GM12801 (cell line): ENCODE measurements around the gene MBD4.

Source experiments
- TF ChIP-seq, protein P1 (sequence below): IDR thresholded peaks from one replicate; pipeline ENCODE4 v1.5.1; 2011; ENCODE audit warnings: control low read depth; ENCODE audit not compliant: insufficient read length; ENCODE audit errors: extremely low read depth

MBD4 gene

DNA sequence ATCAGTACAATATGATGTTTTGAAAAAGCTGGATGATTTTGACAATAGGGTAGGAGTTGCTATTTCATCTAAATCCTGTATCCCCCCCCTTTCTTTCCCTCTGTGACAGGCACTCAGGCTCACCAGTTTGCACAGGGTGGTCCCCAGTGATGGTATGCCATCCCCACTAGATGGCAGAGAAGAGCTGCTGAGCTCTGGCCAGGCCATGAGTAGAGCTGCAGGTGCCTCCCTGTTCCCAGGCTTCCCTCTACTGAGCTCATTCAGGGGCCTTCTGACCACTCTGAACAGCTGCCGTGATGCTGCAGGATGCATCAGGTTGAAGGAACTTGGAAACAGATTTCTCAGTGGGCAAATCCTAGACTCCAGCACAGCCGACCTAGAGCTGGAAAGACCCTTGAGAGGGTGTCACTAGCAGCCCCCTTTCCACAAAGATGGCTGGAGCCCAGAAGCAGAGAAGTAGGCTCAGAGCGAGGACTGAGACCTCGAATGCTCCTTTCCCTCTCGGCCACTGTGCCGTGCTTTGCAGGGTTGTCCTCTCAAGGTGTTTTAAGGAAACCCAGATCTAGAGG is 56.4 kb downstream of the MBD4 start:
- TF ChIP-seq, protein P1, sequence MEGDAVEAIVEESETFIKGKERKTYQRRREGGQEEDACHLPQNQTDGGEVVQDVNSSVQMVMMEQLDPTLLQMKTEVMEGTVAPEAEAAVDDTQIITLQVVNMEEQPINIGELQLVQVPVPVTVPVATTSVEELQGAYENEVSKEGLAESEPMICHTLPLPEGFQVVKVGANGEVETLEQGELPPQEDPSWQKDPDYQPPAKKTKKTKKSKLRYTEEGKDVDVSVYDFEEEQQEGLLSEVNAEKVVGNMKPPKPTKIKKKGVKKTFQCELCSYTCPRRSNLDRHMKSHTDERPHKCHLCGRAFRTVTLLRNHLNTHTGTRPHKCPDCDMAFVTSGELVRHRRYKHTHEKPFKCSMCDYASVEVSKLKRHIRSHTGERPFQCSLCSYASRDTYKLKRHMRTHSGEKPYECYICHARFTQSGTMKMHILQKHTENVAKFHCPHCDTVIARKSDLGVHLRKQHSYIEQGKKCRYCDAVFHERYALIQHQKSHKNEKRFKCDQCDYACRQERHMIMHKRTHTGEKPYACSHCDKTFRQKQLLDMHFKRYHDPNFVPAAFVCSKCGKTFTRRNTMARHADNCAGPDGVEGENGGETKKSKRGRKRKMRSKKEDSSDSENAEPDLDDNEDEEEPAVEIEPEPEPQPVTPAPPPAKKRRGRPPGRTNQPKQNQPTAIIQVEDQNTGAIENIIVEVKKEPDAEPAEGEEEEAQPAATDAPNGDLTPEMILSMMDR, result no peak

DNA sequence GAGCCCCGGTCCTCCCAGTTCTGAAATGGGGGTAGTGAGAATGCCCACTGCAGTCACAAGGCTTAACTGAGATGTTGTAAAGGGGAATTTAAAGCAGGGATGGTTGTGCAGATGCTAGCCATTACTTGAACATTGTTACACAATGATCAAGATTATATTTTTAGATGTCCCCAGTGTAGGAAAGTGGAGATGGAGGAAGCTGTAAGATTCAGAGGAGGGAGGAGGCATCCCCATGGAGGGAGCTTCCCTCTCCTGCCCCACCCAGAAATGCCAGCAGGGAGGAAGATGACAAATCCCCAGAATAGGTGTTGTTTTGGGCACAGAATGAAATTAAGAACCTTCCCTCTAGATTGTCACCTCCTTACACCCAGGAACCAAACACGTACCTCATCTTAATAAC is 57.4 kb downstream of the MBD4 start:
- TF ChIP-seq, protein P1, result no peak
